Stimulated activated naive B cell treated with anti-CD40 and anti-IgM and Interleukin-4, amounts not matched to agents 10 μg/mL and 1 μg/mL and 100 μg/mL, for 72 hours (primary cell): ENCODE measurements around the gene DIPK1B.

ENCODE experiments used
- ATAC-seq, 2 donors: fragments of 150-1000 bp; cut with Tn5 transposase; replicated peaks; 2 replicates each; pipeline ENCODE4 v1.10.0; 2021; ENCODE audit warnings: moderate library complexity in 1 of 2
- DNase-seq: peaks from one replicate; pipeline ENCODE4 v3.0.0; 2021
- H3K27ac Mint-ChIP-seq: one replicate; pipeline ENCODE4 v1.8.0; 2022; ENCODE audit warnings: mild to moderate bottlenecking, mixed read lengths
- H3K27me3 Mint-ChIP-seq, 2 donors: one replicate each; pipeline ENCODE4 v1.8.0; 2022; ENCODE audit warnings: mixed read lengths in 2 of 2
- H3K36me3 Mint-ChIP-seq, 2 donors: one replicate each; pipeline ENCODE4 v1.8.0; 2022; ENCODE audit warnings: mixed read lengths in 2 of 2, mild to moderate bottlenecking in 1 of 2
- H3K4me1 Mint-ChIP-seq, 2 donors: one replicate each; pipeline ENCODE4 v1.8.0; 2022; ENCODE audit warnings: mixed read lengths in 2 of 2, mild to moderate bottlenecking in 1 of 2
- H3K4me3 Mint-ChIP-seq, 2 donors: one replicate each; pipeline ENCODE4 v1.8.0; 2022; ENCODE audit warnings: mild to moderate bottlenecking in 2 of 2, mixed read lengths in 2 of 2, moderate library complexity in 1 of 2
- H3K9me3 Mint-ChIP-seq, 2 donors: one replicate each; pipeline ENCODE4 v1.8.0; 2022; ENCODE audit warnings: mixed read lengths in 2 of 2, mild to moderate bottlenecking in 1 of 2

DIPK1B gene

GRCh38 chr9:136721339-136722092 lies 9.1 kb downstream of the DIPK1B start:
- H3K27ac Mint-ChIP-seq = peak overlapping the region; percentile 82
- H3K4me3 Mint-ChIP-seq = peak overlapping the region in 1 of 2 donors; percentile 1
- H3K27me3 Mint-ChIP-seq = no peaks in the 10 kb centered on the region
- DNase-seq (no peak), ATAC-seq (no peak)
- no peaks in the 10 kb centered on the region for H3K9me3 Mint-ChIP-seq
- H3K4me1 Mint-ChIP-seq = peaks cover 41 to 69% of the 10 kb centered on the region in 2 donors
- peaks cover 32 to 40% of the 10 kb centered on the region in 2 donors for H3K36me3 Mint-ChIP-seq

- Mint-ChIP-seq H3K9me3 (no peaks in the 10 kb centered on the region), H3K27me3 (no peaks in the 10 kb centered on the region), H3K27ac (peak overlapping the region; percentile 79), H3K4me3 (no peak overlapping the region), H3K36me3 (peaks cover 38 to 46% of the 10 kb centered on the region in 2 donors), H3K4me1 (peaks cover 45 to 75% of the 10 kb centered on the region in 2 donors)
- ATAC-seq = no peak
- DNase-seq = no peak
These were observed 10.0 kb downstream of the DIPK1B start for GRCh38 chr9:136722093-136722968.

GRCh38 chr9:136722969-136723356 lies 10.6 kb downstream of the DIPK1B start:
- Mint-ChIP-seq H3K4me3 (no peak overlapping the region), H3K9me3 (no peaks in the 10 kb centered on the region), H3K4me1 (peaks cover 48 to 75% of the 10 kb centered on the region in 2 donors), H3K27ac (peak overlapping the region; percentile 79), H3K36me3 (peaks cover 41 to 50% of the 10 kb centered on the region in 2 donors), H3K27me3 (no peaks in the 10 kb centered on the region)
- ATAC-seq (no peak), DNase-seq (no peak)

GRCh38 chr9:136723362-136723976 lies 11.1 kb downstream of the DIPK1B start:
- H3K27me3 Mint-ChIP-seq = no peaks in the 10 kb centered on the region
- ATAC-seq (no peak), DNase-seq (no peak)
- H3K27ac Mint-ChIP-seq = peak overlapping the region; percentile 79
- H3K4me1 Mint-ChIP-seq = peaks cover 45 to 71% of the 10 kb centered on the region in 2 donors
- no peak overlapping the region for H3K4me3 Mint-ChIP-seq
- H3K9me3 Mint-ChIP-seq = no peaks in the 10 kb centered on the region
- peaks cover 41 to 50% of the 10 kb centered on the region in 2 donors for H3K36me3 Mint-ChIP-seq

GRCh38 chr9:136723989-136724388 lies 11.6 kb downstream of the DIPK1B start:
- no peaks in the 10 kb centered on the region for H3K9me3 Mint-ChIP-seq
- H3K4me1 Mint-ChIP-seq = peaks cover 43 to 66% of the 10 kb centered on the region in 2 donors
- DNase-seq (no peak), ATAC-seq (no peak)
- H3K27me3 Mint-ChIP-seq = no peaks in the 10 kb centered on the region
- H3K4me3 Mint-ChIP-seq = peak overlapping the region; percentile 10 to 48
- peaks cover 41 to 50% of the 10 kb centered on the region in 2 donors for H3K36me3 Mint-ChIP-seq
- H3K27ac Mint-ChIP-seq = peak overlapping the region; percentile 56

- Mint-ChIP-seq H3K9me3 (no peaks in the 10 kb centered on the region), H3K27ac (no peak overlapping the region), H3K4me3 (peak overlapping the region in 1 of 2 donors; percentile 32), H3K27me3 (no peaks in the 10 kb centered on the region), H3K4me1 (peaks cover 47 to 65% of the 10 kb centered on the region in 2 donors), H3K36me3 (peaks cover 41 to 50% of the 10 kb centered on the region in 2 donors)
- DNase-seq (no peak), ATAC-seq (no peak)
These were observed 12.4 kb downstream of the DIPK1B start for GRCh38 chr9:136724772-136725171.

- peak overlapping the region in 1 of 2 donors; percentile 99 for H3K4me3 Mint-ChIP-seq
- H3K27me3 Mint-ChIP-seq = no peaks in the 10 kb centered on the region
- DNase-seq = no peak
- H3K9me3 Mint-ChIP-seq = no peaks in the 10 kb centered on the region
- ATAC-seq = no peak
- H3K4me1 Mint-ChIP-seq = peaks cover 41 to 65% of the 10 kb centered on the region in 2 donors
- peak overlapping the region; percentile 9 for H3K27ac Mint-ChIP-seq
- peaks cover 42 to 52% of the 10 kb centered on the region in 2 donors for H3K36me3 Mint-ChIP-seq
These were observed 13.2 kb downstream of the DIPK1B start for GRCh38 chr9:136725612-136726011.

GRCh38 chr9:136726118-136726517 lies 13.7 kb downstream of the DIPK1B start:
- H3K27ac Mint-ChIP-seq = peak overlapping the region; percentile 99
- peaks cover 37 to 65% of the 10 kb centered on the region in 2 donors for H3K4me1 Mint-ChIP-seq
- H3K27me3 Mint-ChIP-seq = no peaks in the 10 kb centered on the region
- ATAC-seq (no peak), DNase-seq (no peak)
- no peaks in the 10 kb centered on the region for H3K9me3 Mint-ChIP-seq
- peaks cover 39 to 50% of the 10 kb centered on the region in 2 donors for H3K36me3 Mint-ChIP-seq
- H3K4me3 Mint-ChIP-seq = peak overlapping the region; percentile 95 to 99

GRCh38 chr9:136726631-136727191 lies 14.3 kb downstream of the DIPK1B start:
- Mint-ChIP-seq H3K36me3 (peaks cover 35 to 48% of the 10 kb centered on the region in 2 donors), H3K27ac (peak overlapping the region; percentile 99), H3K4me3 (peak overlapping the region; percentile 95 to 99), H3K27me3 (no peaks in the 10 kb centered on the region), H3K4me1 (peaks cover 35 to 63% of the 10 kb centered on the region in 2 donors), H3K9me3 (no peaks in the 10 kb centered on the region)
- DNase-seq (no peak), ATAC-seq (peak; percentile 43 to 48)

GRCh38 chr9:136728080-136728547 lies 15.7 kb downstream of the DIPK1B start:
- peak; percentile 69 to 78 for ATAC-seq
- peak overlapping the region; percentile 89 for H3K27ac Mint-ChIP-seq
- peaks cover 42 to 65% of the 10 kb centered on the region in 2 donors for H3K4me1 Mint-ChIP-seq
- peak; percentile 90 for DNase-seq
- H3K4me3 Mint-ChIP-seq = peak overlapping the region; percentile 95 to 99
- no peaks in the 10 kb centered on the region for H3K9me3 Mint-ChIP-seq
- H3K27me3 Mint-ChIP-seq = no peaks in the 10 kb centered on the region
- peaks cover 35 to 54% of the 10 kb centered on the region in 2 donors for H3K36me3 Mint-ChIP-seq

GRCh38 chr9:136728548-136729123 lies 16.3 kb downstream of the DIPK1B start:
- Mint-ChIP-seq H3K4me3 (peak overlapping the region; percentile 79 to 95), H3K27ac (peak overlapping the region; percentile 91), H3K36me3 (peaks cover 31 to 49% of the 10 kb centered on the region in 2 donors), H3K9me3 (no peaks in the 10 kb centered on the region), H3K27me3 (no peaks in the 10 kb centered on the region), H3K4me1 (peaks cover 40 to 62% of the 10 kb centered on the region in 2 donors)
- no peak for DNase-seq
- peak; percentile 37 to 44 for ATAC-seq

GRCh38 chr9:136729144-136729543 lies 16.8 kb downstream of the DIPK1B start:
- Mint-ChIP-seq H3K4me1 (peaks cover 40 to 57% of the 10 kb centered on the region in 2 donors), H3K9me3 (no peaks in the 10 kb centered on the region), H3K27me3 (no peaks in the 10 kb centered on the region), H3K4me3 (peak overlapping the region; percentile 79 to 95), H3K36me3 (peaks cover 26 to 44% of the 10 kb centered on the region in 2 donors), H3K27ac (peak overlapping the region; percentile 31)
- no peak for DNase-seq
- ATAC-seq = peak; percentile 28 to 35

- no peak for ATAC-seq
- no peaks in the 10 kb centered on the region for H3K27me3 Mint-ChIP-seq
- no peak overlapping the region for H3K27ac Mint-ChIP-seq
- no peaks in the 10 kb centered on the region for H3K9me3 Mint-ChIP-seq
- DNase-seq = no peak
- peaks cover 36 to 49% of the 10 kb centered on the region in 2 donors for H3K4me1 Mint-ChIP-seq
- H3K4me3 Mint-ChIP-seq = peak overlapping the region; percentile 79 to 95
- peaks cover 23 to 36% of the 10 kb centered on the region in 2 donors for H3K36me3 Mint-ChIP-seq
These were observed 17.6 kb downstream of the DIPK1B start for GRCh38 chr9:136729926-136730325.
